SU-DHL-6 (cell line): Measurements from ENCODE around the gene PDE2A.

ENCODE experiments used
- H2AFZ ChIP-seq: fragments of 200-600 bp; sonication (generic); 2 replicates; pipeline ENCODE4 v1.6.1; 2014; ENCODE audit warnings: low read depth, mild to moderate bottlenecking, moderate library complexity, mixed read lengths, antibody characterized with exemption, low read length; ENCODE audit not compliant: severe bottlenecking
- H3F3A ChIP-seq: fragments of 200-600 bp; shearing (Covaris generic); 2 replicates; pipeline ENCODE4 v1.6.0; 2016; ENCODE audit warnings: antibody characterized with exemption, mild to moderate bottlenecking; ENCODE audit not compliant: insufficient read depth
- H3K27ac ChIP-seq: fragments of 200-600 bp; sonication (generic); 2 replicates; pipeline ENCODE4 v1.5.1; 2016; ENCODE audit warnings: low read depth, mild to moderate bottlenecking, low read length, moderate library complexity, mixed read lengths
- H3K27me3 ChIP-seq: fragments of 200-600 bp; sonication (generic), shearing (Covaris generic); 2 replicates; pipeline ENCODE4 v1.6.0; 2014; ENCODE audit warnings: mild to moderate bottlenecking, low read length
- H3K36me3 ChIP-seq: fragments of 200-600 bp; sonication (generic); 2 replicates; pipeline ENCODE4 v1.6.1; 2014; ENCODE audit warnings: mild to moderate bottlenecking, low read length, mixed read lengths
- H3K4me2 ChIP-seq: fragments of 300-600, 200-600 bp; shearing (Covaris generic), sonication (generic); 2 replicates; pipeline ENCODE4 v1.6.0; 2014; ENCODE audit warnings: low read length, low read depth, mild to moderate bottlenecking; ENCODE audit not compliant: poor library complexity, severe bottlenecking
- H3K4me3 ChIP-seq: fragments of 200-600 bp; sonication (generic); 2 replicates; pipeline ENCODE4 v1.5.1; 2014; ENCODE audit warnings: antibody characterized with exemption, low read length, mild to moderate bottlenecking, mixed read lengths; ENCODE audit not compliant: insufficient read depth, poor library complexity, severe bottlenecking
- H3K79me2 ChIP-seq: fragments of 200-600 bp; sonication (generic); 2 replicates; pipeline ENCODE4 v1.6.1; 2014; ENCODE audit warnings: mild to moderate bottlenecking, low read length, moderate library complexity; ENCODE audit not compliant: insufficient read depth
- H3K9ac ChIP-seq: fragments of 200-600 bp; sonication (generic); 2 replicates; pipeline ENCODE4 v1.7.0; 2014; ENCODE audit warnings: mild to moderate bottlenecking, low read length
- H3K9me2 ChIP-seq: fragments of 200-600 bp; sonication (generic); replicated peaks from 2 replicates; pipeline ENCODE4 v1.6.1; 2014; ENCODE audit warnings: low read length; ENCODE audit not compliant: insufficient read depth
- H3K9me3 ChIP-seq: fragments of 200-600 bp; sonication (generic); 2 replicates; pipeline ENCODE4 v1.6.1; 2014; ENCODE audit warnings: low read length, mixed read lengths; ENCODE audit not compliant: insufficient read depth
- H4K20me1 ChIP-seq: fragments of 200-600 bp; sonication (generic); 2 replicates; pipeline ENCODE4 v1.6.1; 2014; ENCODE audit warnings: low read depth, mild to moderate bottlenecking, antibody characterized with exemption, low read length, moderate library complexity, mixed read lengths
- EZH2phosphoT487 ChIP-seq: fragments of 200-600 bp; sonication (generic), shearing (Covaris generic); conservative IDR thresholded peaks from 2 replicates; pipeline ENCODE4 v1.6.1; 2018; ENCODE audit warnings: mild to moderate bottlenecking, antibody characterized with exemption, low read length, moderate library complexity, mixed read lengths
- TF ChIP-seq, protein P1 (sequence below): fragments of 200-600 bp; sonication (generic); IDR thresholded peaks from one replicate; pipeline ENCODE4 v1.5.1; 2017; ENCODE audit warnings: antibody characterized with exemption, mild to moderate bottlenecking, low read length, moderate library complexity; ENCODE audit not compliant: insufficient read depth, poor library complexity, severe bottlenecking

The PDE2A gene

DNA sequence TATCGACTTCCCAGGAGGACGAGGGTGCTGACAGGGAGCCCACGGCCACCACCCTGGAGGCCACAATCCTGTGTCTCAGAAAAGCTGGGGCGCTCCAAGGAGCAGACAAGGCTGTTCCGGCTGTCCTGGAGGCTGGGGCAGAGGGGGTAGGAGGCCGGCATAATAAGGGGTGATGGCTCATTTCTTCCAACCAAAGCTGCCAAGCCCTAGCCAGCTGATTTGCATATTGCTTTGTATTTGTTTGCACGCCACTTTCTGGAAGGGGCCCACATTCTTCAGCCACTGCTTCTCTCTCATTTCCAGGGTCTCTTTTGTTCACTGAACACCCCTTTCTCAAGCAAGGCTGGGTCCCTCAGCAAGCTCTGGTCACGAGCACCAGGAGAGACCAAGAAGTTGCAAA, 4.7 kb downstream of the PDE2A start:
- Histone ChIP-seq H3K36me3 (no peaks in the 10 kb centered on the region), H2AFZ (no peak overlapping the region), H3K9ac (no peak overlapping the region), H3K79me2 (no peaks in the 10 kb centered on the region), H3K9me3 (peaks cover 11% of the 10 kb centered on the region; the same call in 1 of the 2 replicates), H4K20me1 (no peaks in the 10 kb centered on the region), H3K4me2 (no peak overlapping the region), H3K9me2 (no peaks in the 10 kb centered on the region), H3K27ac (no peak overlapping the region), H3F3A (no peaks in the 10 kb centered on the region), H3K27me3 (no peaks in the 10 kb centered on the region), H3K4me3 (no peak overlapping the region)
- TF ChIP-seq, protein P1, sequence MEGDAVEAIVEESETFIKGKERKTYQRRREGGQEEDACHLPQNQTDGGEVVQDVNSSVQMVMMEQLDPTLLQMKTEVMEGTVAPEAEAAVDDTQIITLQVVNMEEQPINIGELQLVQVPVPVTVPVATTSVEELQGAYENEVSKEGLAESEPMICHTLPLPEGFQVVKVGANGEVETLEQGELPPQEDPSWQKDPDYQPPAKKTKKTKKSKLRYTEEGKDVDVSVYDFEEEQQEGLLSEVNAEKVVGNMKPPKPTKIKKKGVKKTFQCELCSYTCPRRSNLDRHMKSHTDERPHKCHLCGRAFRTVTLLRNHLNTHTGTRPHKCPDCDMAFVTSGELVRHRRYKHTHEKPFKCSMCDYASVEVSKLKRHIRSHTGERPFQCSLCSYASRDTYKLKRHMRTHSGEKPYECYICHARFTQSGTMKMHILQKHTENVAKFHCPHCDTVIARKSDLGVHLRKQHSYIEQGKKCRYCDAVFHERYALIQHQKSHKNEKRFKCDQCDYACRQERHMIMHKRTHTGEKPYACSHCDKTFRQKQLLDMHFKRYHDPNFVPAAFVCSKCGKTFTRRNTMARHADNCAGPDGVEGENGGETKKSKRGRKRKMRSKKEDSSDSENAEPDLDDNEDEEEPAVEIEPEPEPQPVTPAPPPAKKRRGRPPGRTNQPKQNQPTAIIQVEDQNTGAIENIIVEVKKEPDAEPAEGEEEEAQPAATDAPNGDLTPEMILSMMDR: no peak
- TF ChIP-seq EZH2phosphoT487: no peak

DNA sequence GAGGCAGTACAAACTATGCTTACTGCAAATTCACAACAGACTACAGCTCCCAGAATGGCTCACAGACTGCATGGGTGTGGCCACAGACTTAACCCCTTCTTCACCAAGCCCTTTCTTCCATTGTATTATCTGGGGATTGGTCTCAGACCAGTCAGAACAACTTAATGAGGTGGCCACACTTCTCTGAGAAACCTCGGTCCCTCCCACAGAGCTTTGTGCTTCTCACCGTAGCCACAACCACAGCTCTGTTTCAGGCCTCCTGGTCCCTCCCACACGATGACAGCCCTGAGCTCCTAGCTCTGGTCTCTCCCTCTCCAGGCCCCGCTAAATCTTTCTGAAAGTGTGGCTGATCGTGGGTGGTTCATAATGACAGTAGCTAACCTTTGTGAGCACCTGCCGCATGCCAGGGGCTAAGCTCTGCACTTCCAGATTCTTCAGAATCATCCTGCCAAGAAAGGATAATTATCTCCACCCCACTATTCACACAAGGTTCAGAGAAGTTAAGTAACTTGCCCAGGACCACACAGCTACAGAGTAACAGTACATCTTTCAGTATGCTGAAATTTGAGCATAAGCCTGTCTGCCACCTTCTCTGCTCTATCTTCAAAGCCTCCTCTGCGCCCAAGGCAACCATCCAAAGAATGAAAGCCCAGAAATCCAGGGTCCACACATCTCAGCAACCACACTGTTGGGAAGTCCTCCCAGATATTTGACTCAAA, 5.4 kb downstream of the PDE2A start:
- no peak overlapping the region for H3K4me3 ChIP-seq
- no peak overlapping the region for H2AFZ ChIP-seq
- no peaks in the 10 kb centered on the region for H3K9me2 ChIP-seq
- H4K20me1 ChIP-seq: no peaks in the 10 kb centered on the region
- H3K79me2 ChIP-seq: no peaks in the 10 kb centered on the region
- no peaks in the 10 kb centered on the region for H3K36me3 ChIP-seq
- H3F3A ChIP-seq: no peaks in the 10 kb centered on the region
- no peak overlapping the region for H3K27ac ChIP-seq
- H3K9me3 ChIP-seq: peaks cover 11% of the 10 kb centered on the region; the same call in 1 of the 2 replicates
- H3K27me3 ChIP-seq: no peaks in the 10 kb centered on the region
- H3K4me2 ChIP-seq: no peak overlapping the region
- no peak overlapping the region for H3K9ac ChIP-seq
- TF ChIP-seq, protein P1: no peak
- no peak for TF ChIP-seq EZH2phosphoT487

DNA sequence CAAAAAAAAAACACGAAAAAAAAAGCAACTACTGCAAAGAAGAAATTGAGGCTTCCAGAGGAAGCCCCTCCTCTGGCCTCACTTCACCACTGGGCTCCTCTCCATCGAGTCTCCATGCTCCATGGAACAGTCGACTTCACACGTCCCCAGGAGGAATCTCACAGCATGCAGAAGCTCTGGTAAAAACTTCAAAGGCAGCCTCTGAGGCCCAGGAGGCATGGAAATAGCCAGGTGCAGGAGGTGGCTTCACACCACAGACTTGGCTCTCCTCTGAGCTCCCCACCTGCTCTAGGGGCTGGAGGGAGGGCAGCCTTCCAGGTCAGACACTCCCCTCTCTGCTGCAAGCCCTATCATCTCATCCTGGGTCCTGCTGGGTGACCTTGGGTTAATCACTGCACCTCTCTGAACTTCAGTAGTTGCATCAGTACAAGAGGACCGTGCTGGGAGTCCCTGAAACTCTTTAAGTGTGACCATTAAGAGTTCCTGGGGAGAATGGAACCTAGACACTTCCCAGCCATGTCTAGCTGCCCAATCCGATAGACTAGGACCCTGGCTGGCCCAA, 8.2 kb downstream of the PDE2A start:
- Histone ChIP-seq H3K79me2 (no peaks in the 10 kb centered on the region), H3K9me2 (no peaks in the 10 kb centered on the region), H3K4me3 (no peak overlapping the region), H3K27ac (no peak overlapping the region), H3K4me2 (no peak overlapping the region), H4K20me1 (no peaks in the 10 kb centered on the region), H3K27me3 (no peaks in the 10 kb centered on the region), H3K36me3 (no peaks in the 10 kb centered on the region), H3K9me3 (peaks cover 11% of the 10 kb centered on the region; the same call in 1 of the 2 replicates), H3K9ac (no peak overlapping the region), H2AFZ (no peak overlapping the region), H3F3A (no peaks in the 10 kb centered on the region)
- TF ChIP-seq EZH2phosphoT487: no peak
- TF ChIP-seq, protein P1: no peak
